Mesenchymal stem cell (in vitro differentiated cells and primary cell): ENCODE results near the gene PROK2.

Experiments
- DNase-seq: peaks from one replicate; pipeline ENCODE4 v3.0.0-alpha.2; 2013
- H2AFZ ChIP-seq: one replicate; pipeline ENCODE4 v1.6.1; 2013; ENCODE audit warnings: low read depth, mild to moderate bottlenecking, control low read depth, inconsistent platforms, low read length, moderate library complexity
- H2AK5ac ChIP-seq: 2 replicates; pipeline ENCODE4 v1.6.1; 2013; ENCODE audit warnings: low read length, moderate library complexity, mild to moderate bottlenecking, inconsistent platforms; ENCODE audit not compliant: severe bottlenecking
- H2BK120ac ChIP-seq: one replicate; pipeline ENCODE4 v1.6.1; 2013; ENCODE audit warnings: low read depth, mild to moderate bottlenecking, inconsistent platforms, low read length, moderate library complexity
- H2BK12ac ChIP-seq, 2 experiments: one replicate each; pipeline ENCODE4 v1.6.1; 2013; ENCODE audit warnings: inconsistent platforms in 2 of 2, low read length in 2 of 2, mild to moderate bottlenecking in 2 of 2, moderate library complexity in 2 of 2, control low read depth in 1 of 2
- H2BK15ac ChIP-seq: one replicate; pipeline ENCODE4 v1.6.1; 2013; ENCODE audit warnings: mild to moderate bottlenecking, low read depth, inconsistent platforms; ENCODE audit not compliant: poor library complexity, severe bottlenecking
- H2BK5ac ChIP-seq: 2 replicates; pipeline ENCODE4 v1.6.1; 2013; ENCODE audit warnings: low read depth, mild to moderate bottlenecking, low read length, control low read depth, inconsistent platforms; ENCODE audit not compliant: poor library complexity, severe bottlenecking
- H3K14ac ChIP-seq, 2 experiments: one replicate each; pipeline ENCODE4 v1.6.1; 2013; ENCODE audit warnings: inconsistent platforms in 2 of 2, low read length in 2 of 2, control low read depth in 1 of 2, mild to moderate bottlenecking in 1 of 2, moderate library complexity in 1 of 2
- H3K18ac ChIP-seq, 2 experiments: one replicate each; pipeline ENCODE4 v1.6.1; 2013; ENCODE audit warnings: inconsistent platforms in 2 of 2, low read length in 2 of 2, control low read depth in 1 of 2, low read depth in 1 of 2, mild to moderate bottlenecking in 1 of 2
- H3K23ac ChIP-seq, 2 experiments: one replicate each; pipeline ENCODE4 v1.6.1; 2013; ENCODE audit warnings: inconsistent platforms in 2 of 2, low read length in 2 of 2, mild to moderate bottlenecking in 2 of 2, moderate library complexity in 2 of 2, control low read depth in 1 of 2
- H3K27ac ChIP-seq: 2 replicates; pipeline ENCODE4 v1.5.1; 2013; ENCODE audit warnings: mild to moderate bottlenecking, moderate library complexity, low read length, control low read depth, inconsistent platforms; ENCODE audit not compliant: poor library complexity, severe bottlenecking
- H3K27me3 ChIP-seq, 2 experiments: 2 replicates each; pipeline versions ENCODE4 v1.6.1 to v1.7.0; 2013; ENCODE audit warnings: low read length in 2 of 2, mild to moderate bottlenecking in 2 of 2, moderate library complexity in 2 of 2, control low read depth in 1 of 2, inconsistent platforms in 1 of 2; ENCODE audit not compliant: control insufficient read depth in 1 of 2, insufficient read depth in 1 of 2
- H3K36me3 ChIP-seq, 2 experiments: 2 replicates each; pipeline versions ENCODE4 v1.6.1 to v1.7.0; 2013; ENCODE audit warnings: low read length in 2 of 2, control low read depth in 1 of 2, inconsistent platforms in 1 of 2, low read depth in 1 of 2, mild to moderate bottlenecking in 1 of 2; ENCODE audit not compliant: insufficient read depth in 2 of 2, control insufficient read depth in 1 of 2
- H3K4ac ChIP-seq, 2 experiments: one replicate each; pipeline ENCODE4 v1.6.1; 2013; ENCODE audit warnings: inconsistent platforms in 2 of 2, low read length in 2 of 2, mild to moderate bottlenecking in 2 of 2, moderate library complexity in 2 of 2, control low read depth in 1 of 2, low read depth in 1 of 2
- H3K4me1 ChIP-seq: 2 replicates; pipeline ENCODE4 v1.6.1; 2013; ENCODE audit warnings: low read depth, low read length, control low read depth; ENCODE audit not compliant: control insufficient read depth, insufficient read depth
- H3K4me2 ChIP-seq: 2 replicates; pipeline ENCODE4 v1.6.1; 2013; ENCODE audit warnings: low read length, mild to moderate bottlenecking, inconsistent platforms; ENCODE audit not compliant: poor library complexity, severe bottlenecking
- H3K4me3 ChIP-seq, 2 experiments: 2 replicates each; pipeline versions ENCODE4 v1.5.1 to v1.7.0; 2013; ENCODE audit warnings: low read length in 2 of 2, mild to moderate bottlenecking in 2 of 2, control low read depth in 1 of 2, low read depth in 1 of 2; ENCODE audit not compliant: insufficient read depth in 1 of 2
- H3K79me1 ChIP-seq: replicated peaks from 2 replicates; pipeline ENCODE4 v1.6.1; 2013; ENCODE audit warnings: mild to moderate bottlenecking, control low read depth, low read length, inconsistent platforms; ENCODE audit not compliant: poor library complexity, severe bottlenecking
- H3K9ac ChIP-seq: 2 replicates; pipeline ENCODE4 v1.7.0; 2013; ENCODE audit warnings: mild to moderate bottlenecking, low read length, moderate library complexity
- H3K9me3 ChIP-seq: 2 replicates; pipeline ENCODE4 v1.7.0; 2013; ENCODE audit warnings: mild to moderate bottlenecking, low read length; ENCODE audit not compliant: control insufficient read depth
- H4K8ac ChIP-seq: one replicate; pipeline ENCODE4 v1.6.1; 2013; ENCODE audit warnings: inconsistent platforms, mild to moderate bottlenecking, low read length, moderate library complexity
- H4K91ac ChIP-seq: one replicate; pipeline ENCODE4 v1.6.1; 2013; ENCODE audit warnings: mild to moderate bottlenecking, low read length, inconsistent platforms
- WGBS: methylation state at CpG from one replicate; pipeline ENCODE4 v1.1.7; 2013; ENCODE audit warnings: mixed read lengths; 5-methylcytosine and 5-hydroxymethylcytosine counted together

Gene PROK2

GRCh38 chr3:71817262-71817661 is 32.3 kb upstream of the PROK2 start:
- Histone ChIP-seq H3K36me3 (no peaks in the 10 kb centered on the region), H2BK5ac (no peak overlapping the region), H2AFZ (no peak overlapping the region), H4K91ac (no peak overlapping the region), H3K9ac (no peak overlapping the region), H3K4ac (no peak overlapping the region), H3K4me3 (no peak overlapping the region), H2BK15ac (no peak overlapping the region), H3K18ac (no peak overlapping the region), H2BK120ac (no peak overlapping the region), H3K14ac (no peak overlapping the region), H2BK12ac (no peak overlapping the region), H3K23ac (no peak overlapping the region), H3K27me3 (peaks cover 3 to 4% of the 10 kb centered on the region in 2 experiments), H3K4me1 (no peaks in the 10 kb centered on the region), H3K4me2 (no peak overlapping the region), H2AK5ac (no peak overlapping the region), H3K9me3 (no peaks in the 10 kb centered on the region), H3K79me1 (no peaks in the 10 kb centered on the region), H3K27ac (no peak overlapping the region), H4K8ac (no peak overlapping the region)
- WGBS: 79% methylated on average over 6 of the region's 6 CpGs
- no peak for DNase-seq

GRCh38 chr3:71816767-71817156 is 31.8 kb upstream of the PROK2 start:
- DNase-seq: no peak
- WGBS: 78% methylated on average over 2 of the region's 4 CpGs

GRCh38 chr3:71815340-71816067 is 30.6 kb upstream of the PROK2 start:
- Histone ChIP-seq H3K14ac (no peak overlapping the region), H2BK15ac (no peak overlapping the region), H3K27ac (no peak overlapping the region), H2BK5ac (no peak overlapping the region), H3K27me3 (peaks cover 0 to 7% of the 10 kb centered on the region in 2 experiments), H2AFZ (no peak overlapping the region), H4K8ac (no peak overlapping the region), H2BK120ac (no peak overlapping the region), H2AK5ac (no peak overlapping the region), H3K4ac (no peak overlapping the region), H3K79me1 (no peaks in the 10 kb centered on the region), H3K4me3 (no peak overlapping the region), H3K23ac (no peak overlapping the region), H3K9ac (no peak overlapping the region), H4K91ac (no peak overlapping the region), H2BK12ac (no peak overlapping the region), H3K4me2 (no peak overlapping the region), H3K4me1 (no peaks in the 10 kb centered on the region), H3K36me3 (no peaks in the 10 kb centered on the region), H3K9me3 (no peaks in the 10 kb centered on the region), H3K18ac (no peak overlapping the region)
- whole genome bisulfite sequencing: 88% methylated on average over 6 of the region's 7 CpGs
- no peak for DNase-seq

More at GRCh38 chr3:71816767-71817156, 31.8 kb upstream of the PROK2 start:
- Histone ChIP-seq H3K23ac (no peak overlapping the region), H3K14ac (no peak overlapping the region), H3K9me3 (no peaks in the 10 kb centered on the region), H4K8ac (no peak overlapping the region), H2BK5ac (no peak overlapping the region), H3K4me2 (no peak overlapping the region), H2AFZ (no peak overlapping the region), H3K27me3 (peaks cover 4 to 7% of the 10 kb centered on the region in 2 experiments), H3K27ac (no peak overlapping the region), H2BK15ac (no peak overlapping the region), H3K36me3 (no peaks in the 10 kb centered on the region), H2BK12ac (no peak overlapping the region), H3K9ac (no peak overlapping the region), H3K4me1 (no peaks in the 10 kb centered on the region), H4K91ac (no peak overlapping the region), H3K4ac (no peak overlapping the region), H3K18ac (no peak overlapping the region), H2BK120ac (no peak overlapping the region), H3K79me1 (no peaks in the 10 kb centered on the region), H2AK5ac (no peak overlapping the region), H3K4me3 (no peak overlapping the region)

GRCh38 chr3:71813704-71814103 is 28.8 kb upstream of the PROK2 start:
- no peak overlapping the region for H3K4me3 ChIP-seq
- H3K79me1 ChIP-seq: no peaks in the 10 kb centered on the region
- H3K27me3 ChIP-seq: peaks cover 0 to 19% of the 10 kb centered on the region in 2 experiments
- 77% methylated on average over 3 of the region's 3 CpGs for WGBS
- H3K9me3 ChIP-seq: no peaks in the 10 kb centered on the region
- H3K23ac ChIP-seq: no peak overlapping the region
- H2BK5ac ChIP-seq: no peak overlapping the region
- no peaks in the 10 kb centered on the region for H3K4me1 ChIP-seq
- no peak overlapping the region for H3K27ac ChIP-seq
- H3K14ac ChIP-seq: no peak overlapping the region
- H3K18ac ChIP-seq: no peak overlapping the region
- H2AK5ac ChIP-seq: no peak overlapping the region
- DNase-seq: no peak
- H2BK12ac ChIP-seq: no peak overlapping the region
- H2AFZ ChIP-seq: no peak overlapping the region
- H4K8ac ChIP-seq: no peak overlapping the region
- no peak overlapping the region for H4K91ac ChIP-seq
- H3K9ac ChIP-seq: no peak overlapping the region
- no peak overlapping the region for H2BK120ac ChIP-seq
- no peak overlapping the region for H2BK15ac ChIP-seq
- no peak overlapping the region for H3K4me2 ChIP-seq
- H3K4ac ChIP-seq: no peak overlapping the region
- H3K36me3 ChIP-seq: no peaks in the 10 kb centered on the region
